HG02884 (cell line): Measurements from ENCODE around the gene AGMO.

Source experiments
- ATAC-seq: cut with Tn5 transposase; IDR thresholded peaks from one replicate; pipeline ENCODE4 v1.9.1; 2021; ENCODE audit warnings: mild to moderate bottlenecking, moderate library complexity; ENCODE audit not compliant: unreplicated experiment

Gene AGMO

DNA sequence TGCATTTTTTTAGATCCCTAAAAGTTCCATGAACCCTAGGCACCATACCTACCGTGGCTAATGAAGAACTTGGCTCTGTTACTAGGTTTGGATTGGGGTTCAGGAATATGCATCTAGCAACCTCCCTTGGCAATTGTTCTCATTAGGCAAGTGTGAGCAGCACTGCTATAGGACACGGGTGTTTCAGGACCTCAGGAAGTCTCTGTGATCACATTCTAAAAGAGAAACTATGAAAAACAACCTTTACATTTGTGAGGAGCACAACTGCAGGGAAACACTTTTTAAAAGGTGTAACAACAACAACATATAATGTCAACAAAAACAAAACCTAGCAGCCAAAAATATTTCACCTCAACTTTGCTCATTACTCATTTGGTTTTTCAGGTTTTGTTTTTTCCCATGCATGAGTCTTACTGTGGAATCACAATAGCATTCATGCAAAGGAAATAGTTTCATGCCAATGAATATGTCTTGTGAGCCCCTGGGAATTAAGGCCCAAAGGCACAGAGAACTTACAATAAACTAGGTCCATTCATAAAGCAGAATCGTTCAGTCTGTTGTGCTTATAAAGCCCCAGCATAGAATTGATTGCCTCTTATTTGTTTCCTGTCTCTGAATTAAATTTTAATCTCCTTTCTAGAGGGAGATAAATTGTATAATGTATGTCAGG lies 403.5 kb downstream of the AGMO start:
- ATAC-seq: no peak
